ENCODE results near the gene ZNF362.

Gene ZNF362

GRCh38 chr1:33292726-33293340 lies 36.5 kb downstream of the ZNF362 start:
- TF ChIP-seq MAX (IDR thresholded peaks at IDR 0.05): no peak
- no peak for TF ChIP-seq USF1 (IDR thresholded peaks at IDR 0.05)
- no peak for TF ChIP-seq RAD21 (IDR thresholded peaks at IDR 0.05; ENCODE audit: low read depth)
- TF ChIP-seq NFIC (IDR thresholded peaks at IDR 0.05): no peak
- no peak for TF ChIP-seq FOXM1 (IDR thresholded peaks at IDR 0.05; ENCODE audit: borderline replicate concordance, low read depth)
- TF ChIP-seq CEBPB (IDR thresholded peaks at IDR 0.05): no peak
- TF ChIP-seq TEAD4 (IDR thresholded peaks at IDR 0.05): no peak
- no peak for TF ChIP-seq REST (IDR thresholded peaks at IDR 0.05; ENCODE audit: low read depth)
- TF ChIP-seq ZBTB7A (IDR thresholded peaks at IDR 0.05; ENCODE audit: low read depth): no peak
- no peak for TF ChIP-seq TAF1 (IDR thresholded peaks at IDR 0.05; ENCODE audit: low read depth)
- no peak for TF ChIP-seq EGR1 (IDR thresholded peaks at IDR 0.05)
- no peak for TF ChIP-seq YY1 (IDR thresholded peaks at IDR 0.05; ENCODE audit: low read depth)
- TF ChIP-seq CREB1 (IDR thresholded peaks at IDR 0.05; ENCODE audit: low read depth): no peak
- no peak for TF ChIP-seq EP300 (IDR thresholded peaks at IDR 0.05; ENCODE audit: borderline replicate concordance)

GRCh38 chr1:33294071-33295010 lies 38.0 kb downstream of the ZNF362 start:
- TF ChIP-seq ZBTB7A (IDR thresholded peaks at IDR 0.05; ENCODE audit: low read depth): no peak
- no peak for TF ChIP-seq TEAD4 (IDR thresholded peaks at IDR 0.05)
- TF ChIP-seq EP300 (IDR thresholded peaks at IDR 0.05; ENCODE audit: borderline replicate concordance): no peak
- TF ChIP-seq CREB1 (IDR thresholded peaks at IDR 0.05; ENCODE audit: low read depth): no peak
- no peak for TF ChIP-seq RAD21 (IDR thresholded peaks at IDR 0.05; ENCODE audit: low read depth)
- no peak for TF ChIP-seq MAX (IDR thresholded peaks at IDR 0.05)
- TF ChIP-seq REST (IDR thresholded peaks at IDR 0.05; ENCODE audit: low read depth): no peak
- TF ChIP-seq YY1 (IDR thresholded peaks at IDR 0.05; ENCODE audit: low read depth): no peak
- TF ChIP-seq CEBPB (IDR thresholded peaks at IDR 0.05): no peak
- TF ChIP-seq TCF12 (IDR thresholded peaks at IDR 0.05; ENCODE audit: low read depth): no peak
- TF ChIP-seq USF1 (IDR thresholded peaks at IDR 0.05): no peak
- TF ChIP-seq NFIC (IDR thresholded peaks at IDR 0.05): no peak
- TF ChIP-seq TAF1 (IDR thresholded peaks at IDR 0.05; ENCODE audit: low read depth): no peak
- TF ChIP-seq EGR1 (IDR thresholded peaks at IDR 0.05): no peak

GRCh38 chr1:33295023-33295422 lies 38.7 kb downstream of the ZNF362 start:
- TF ChIP-seq CEBPB (IDR thresholded peaks at IDR 0.05) (no peak), TAF1 (IDR thresholded peaks at IDR 0.05; ENCODE audit: low read depth) (no peak), FOXM1 (IDR thresholded peaks at IDR 0.05; ENCODE audit: borderline replicate concordance, low read depth) (no peak), CREB1 (IDR thresholded peaks at IDR 0.05; ENCODE audit: low read depth) (no peak), USF1 (IDR thresholded peaks at IDR 0.05) (no peak), TCF12 (IDR thresholded peaks at IDR 0.05; ENCODE audit: low read depth) (no peak), MAX (IDR thresholded peaks at IDR 0.05) (no peak)

GRCh38 chr1:33295450-33296081 lies 39.3 kb downstream of the ZNF362 start:
- TF ChIP-seq YY1 (IDR thresholded peaks at IDR 0.05; ENCODE audit: low read depth): no peak
- peak; percentile 74 for TF ChIP-seq RAD21 (IDR thresholded peaks at IDR 0.05; ENCODE audit: low read depth)
- TF ChIP-seq NFIC (IDR thresholded peaks at IDR 0.05): no peak
- TF ChIP-seq MAX (IDR thresholded peaks at IDR 0.05): no peak
- TF ChIP-seq EP300 (IDR thresholded peaks at IDR 0.05; ENCODE audit: borderline replicate concordance): no peak
- no peak for TF ChIP-seq USF1 (IDR thresholded peaks at IDR 0.05)

Data from Ishikawa (cell line).